Measurements from ENCODE around the gene MDP1.

GRCh38 chr14:24182110-24182882, 33.6 kb downstream of the MDP1 start:
- TF ChIP-seq POLR2AphosphoS5 (IDR thresholded peaks at IDR 0.05): no peak
- TF ChIP-seq, protein P1, sequence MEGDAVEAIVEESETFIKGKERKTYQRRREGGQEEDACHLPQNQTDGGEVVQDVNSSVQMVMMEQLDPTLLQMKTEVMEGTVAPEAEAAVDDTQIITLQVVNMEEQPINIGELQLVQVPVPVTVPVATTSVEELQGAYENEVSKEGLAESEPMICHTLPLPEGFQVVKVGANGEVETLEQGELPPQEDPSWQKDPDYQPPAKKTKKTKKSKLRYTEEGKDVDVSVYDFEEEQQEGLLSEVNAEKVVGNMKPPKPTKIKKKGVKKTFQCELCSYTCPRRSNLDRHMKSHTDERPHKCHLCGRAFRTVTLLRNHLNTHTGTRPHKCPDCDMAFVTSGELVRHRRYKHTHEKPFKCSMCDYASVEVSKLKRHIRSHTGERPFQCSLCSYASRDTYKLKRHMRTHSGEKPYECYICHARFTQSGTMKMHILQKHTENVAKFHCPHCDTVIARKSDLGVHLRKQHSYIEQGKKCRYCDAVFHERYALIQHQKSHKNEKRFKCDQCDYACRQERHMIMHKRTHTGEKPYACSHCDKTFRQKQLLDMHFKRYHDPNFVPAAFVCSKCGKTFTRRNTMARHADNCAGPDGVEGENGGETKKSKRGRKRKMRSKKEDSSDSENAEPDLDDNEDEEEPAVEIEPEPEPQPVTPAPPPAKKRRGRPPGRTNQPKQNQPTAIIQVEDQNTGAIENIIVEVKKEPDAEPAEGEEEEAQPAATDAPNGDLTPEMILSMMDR (IDR thresholded peaks at IDR 0.05): no peak
- TF ChIP-seq POLR2A (IDR thresholded peaks at IDR 0.05): no peak
